SK-N-SH (cell line): Measurements from ENCODE around the gene FCHSD2.

Source experiments
- CHD2 ChIP-seq: fragments of 150-350 bp; IDR thresholded peaks from 2 replicates; pipeline ENCODE4 v1.6.1; 2018; ENCODE audit warnings: low read length; ENCODE audit not compliant: partially characterized antibody
- CTCF ChIP-seq: fragments of 200-600 bp; sonication (generic); IDR thresholded peaks from 2 replicates; pipeline ENCODE4 v1.6.1; 2017; ENCODE audit warnings: antibody characterized with exemption, mild to moderate bottlenecking, moderate library complexity
- EP300 ChIP-seq, 2 experiments: IDR thresholded peaks; 2 replicates each; pipeline versions ENCODE4 v1.4.0 to v1.6.1; 2012; ENCODE audit warnings: borderline replicate concordance in 1 of 2, low read depth in 1 of 2, low read length in 1 of 2
- POLR2AphosphoS5 ChIP-seq: IDR thresholded peaks from 2 replicates; pipeline ENCODE4 v1.6.1; 2012; ENCODE audit warnings: low read depth, low read length

GRCh38 chr11:73095613-73096012 lies 46.5 kb downstream of the FCHSD2 start:
- no peak for TF ChIP-seq EP300 (IDR thresholded peaks at IDR 0.05; ENCODE audit: borderline replicate concordance in 1 of 2, low read depth in 1 of 2, low read length in 1 of 2)
- TF ChIP-seq CHD2 = no peak
- TF ChIP-seq CTCF = no peak
- TF ChIP-seq POLR2AphosphoS5 = no peak
